NCI-H226 (cell line): ENCODE measurements around the gene RASL11B.

ENCODE experiments used
- DNase-seq: peaks from one replicate; pipeline ENCODE4 v3.0.0-alpha.2; 2015

Gene RASL11B

GRCh38 chr4:52843958-52844357, 18.2 kb upstream of the RASL11B start:
- DNase-seq, result no peak

- no peak for DNase-seq
Observed at GRCh38 chr4:52844596-52844995, 17.5 kb upstream of the RASL11B start.

DNA sequence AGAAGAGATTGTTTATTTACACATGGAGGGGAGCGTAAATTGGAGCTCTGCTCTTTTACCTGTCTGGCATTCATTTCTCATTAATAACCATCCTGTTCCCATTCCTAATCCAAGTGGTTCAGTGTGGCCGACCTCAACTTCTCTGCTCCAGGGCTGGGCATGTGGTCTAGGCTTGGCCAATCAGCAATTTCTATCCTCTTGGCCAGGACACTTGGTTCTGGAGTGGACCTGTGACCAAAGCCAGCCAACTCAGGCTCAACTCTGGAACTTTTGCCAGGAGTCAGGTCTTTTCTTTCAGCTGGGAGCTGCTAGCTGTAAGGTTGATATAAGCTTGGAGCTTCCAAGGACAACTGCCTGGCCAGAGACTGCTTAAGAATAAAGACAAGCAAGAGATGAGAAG, 15.6 kb upstream of the RASL11B start:
- DNase-seq, result no peak

DNA sequence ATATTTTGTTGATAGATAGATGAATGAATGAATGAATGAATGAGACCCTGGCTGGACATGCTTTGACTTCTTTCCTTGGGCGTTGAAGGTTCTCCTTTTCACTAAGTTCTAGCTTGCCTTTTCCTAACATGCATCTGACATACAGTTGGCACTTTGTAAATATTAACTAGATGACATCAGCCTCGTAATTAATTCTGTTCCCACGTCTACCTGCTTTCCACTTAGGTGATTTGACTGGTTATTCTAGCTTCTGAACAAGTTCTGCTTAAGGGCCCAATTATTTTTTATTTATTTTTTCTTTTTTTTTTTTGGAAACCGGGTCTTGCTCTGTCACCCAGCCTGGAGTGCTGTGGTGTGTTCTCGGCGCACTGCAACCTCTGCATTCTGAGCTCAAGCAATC, 13.9 kb upstream of the RASL11B start:
- DNase-seq, result no peak

GRCh38 chr4:52850406-52851124, 11.6 kb upstream of the RASL11B start:
- DNase-seq, result no peak

GRCh38 chr4:52852041-52852440, 10.1 kb upstream of the RASL11B start:
- no peak for DNase-seq

DNA sequence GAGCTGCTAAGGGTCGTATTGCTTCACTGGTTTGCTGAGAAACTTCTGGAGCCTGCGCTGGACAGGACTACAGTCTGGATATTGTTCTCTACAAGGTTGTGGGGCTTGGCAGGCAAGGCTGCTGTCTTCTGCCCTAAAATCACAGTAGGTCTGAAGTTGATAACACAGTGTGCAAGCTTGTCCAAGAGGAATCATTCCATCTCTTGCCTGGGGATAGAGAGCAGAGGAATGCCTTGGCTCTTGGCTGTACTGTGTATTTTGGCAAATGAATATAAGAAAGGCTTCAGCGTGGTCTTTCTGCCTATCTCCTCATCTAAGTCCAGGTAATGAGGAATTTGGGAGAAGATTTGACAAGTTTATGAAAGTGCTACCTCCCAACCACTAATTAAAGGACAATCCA, 9.4 kb upstream of the RASL11B start:
- no peak for DNase-seq

- no peak for DNase-seq
Observed at GRCh38 chr4:52853351-52853750, 8.8 kb upstream of the RASL11B start.

DNA sequence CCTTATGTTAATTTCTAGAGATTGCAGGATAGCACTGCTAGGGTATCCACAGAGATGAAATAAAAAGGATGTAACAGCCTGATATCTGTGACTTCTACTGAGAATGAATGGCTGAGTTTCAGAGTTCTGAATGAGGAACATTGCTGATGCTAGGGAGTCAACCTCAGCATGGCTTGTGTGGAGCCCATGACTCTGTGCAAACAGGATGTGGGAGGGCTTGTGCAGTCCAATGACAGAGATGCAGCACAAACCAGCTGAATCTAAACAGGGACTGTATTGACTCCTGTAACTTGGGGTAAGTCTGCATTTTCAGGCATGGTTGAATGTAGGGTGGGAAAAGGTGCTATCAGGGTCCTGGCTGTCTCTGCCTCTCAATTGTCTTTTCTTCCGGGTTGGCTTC, 5.3 kb upstream of the RASL11B start:
- DNase-seq, result no peak

DNA sequence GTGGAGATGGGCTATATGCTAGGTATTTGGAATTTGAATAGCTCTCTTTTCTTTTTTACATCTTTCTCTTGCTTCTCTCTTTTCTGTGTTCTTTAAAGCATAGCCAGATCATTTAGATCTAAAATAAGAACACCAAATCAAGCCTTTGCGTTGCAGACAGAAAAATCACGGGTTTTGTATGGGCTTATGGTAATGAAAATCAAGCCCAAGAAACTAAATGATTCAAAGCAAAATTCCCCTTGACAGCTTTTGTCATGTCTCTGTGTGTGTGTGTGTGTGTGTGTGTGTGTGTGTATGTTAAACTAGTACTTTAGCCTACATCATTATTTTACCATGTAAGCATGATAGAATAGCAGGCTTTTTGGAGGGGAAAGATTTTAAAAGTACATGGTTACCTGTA, 1.8 kb upstream of the RASL11B start:
- DNase-seq, result no peak

DNA sequence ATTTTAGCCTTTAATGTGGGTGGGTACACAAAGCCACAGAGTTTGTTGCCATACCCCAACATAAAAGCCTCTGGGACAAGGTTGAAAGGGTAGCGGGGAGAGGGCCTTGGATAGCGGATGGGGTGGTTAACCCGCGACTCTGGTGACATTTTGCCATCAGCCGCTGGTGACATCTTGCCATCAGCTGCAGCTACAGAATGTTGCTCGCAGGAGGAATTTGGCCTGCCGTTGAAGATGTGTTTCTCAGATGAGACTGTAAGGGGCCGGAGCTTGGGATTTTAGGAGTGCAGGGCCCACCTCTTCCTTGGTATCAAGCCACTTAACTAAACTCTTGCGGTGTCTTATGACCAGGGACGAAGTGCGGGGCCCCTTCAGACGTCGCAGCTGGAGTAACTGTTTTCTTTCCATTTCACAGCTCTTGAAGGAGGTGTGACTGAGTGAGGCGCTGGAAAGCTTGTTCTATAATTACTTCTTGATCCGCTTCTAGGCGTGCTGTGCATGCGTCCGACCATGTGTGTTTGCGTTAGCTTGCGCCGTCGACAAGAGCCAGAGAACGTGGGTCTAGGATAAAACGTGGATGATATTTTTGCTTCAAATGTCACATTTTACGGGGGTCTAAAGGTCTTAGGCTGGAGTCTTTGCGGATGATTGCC, 820 bp upstream of the RASL11B start:
- no peak for DNase-seq

GRCh38 chr4:52862639-52863161, 583 bp downstream of the RASL11B start:
- DNase-seq, result no peak

- DNase-seq, result no peak
Observed at GRCh38 chr4:52863324-52863723, 1.2 kb downstream of the RASL11B start.

GRCh38 chr4:52864793-52865192, 2.7 kb downstream of the RASL11B start:
- no peak for DNase-seq

GRCh38 chr4:52865300-52865699, 3.2 kb downstream of the RASL11B start:
- DNase-seq, result no peak

DNA sequence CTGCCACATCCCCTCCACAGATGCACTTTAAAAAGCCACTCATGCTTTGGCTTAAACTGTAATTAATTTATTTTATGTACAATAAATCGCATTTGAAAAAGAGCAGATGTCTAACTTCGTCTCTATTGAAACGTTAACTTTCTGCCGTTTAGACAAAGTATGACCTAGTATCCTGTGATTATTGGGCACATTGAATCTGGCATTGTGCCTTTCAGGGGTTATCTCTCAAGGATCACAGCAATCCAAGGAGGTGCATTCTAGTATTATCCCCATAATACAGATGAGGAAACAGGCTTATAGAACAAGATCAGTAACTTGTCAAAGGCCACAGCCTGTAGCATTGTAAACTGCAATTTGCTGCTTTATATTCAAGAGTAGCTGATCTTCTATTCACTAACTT, 4.6 kb downstream of the RASL11B start:
- no peak for DNase-seq

GRCh38 chr4:52867163-52867562, 5.0 kb downstream of the RASL11B start:
- no peak for DNase-seq

DNA sequence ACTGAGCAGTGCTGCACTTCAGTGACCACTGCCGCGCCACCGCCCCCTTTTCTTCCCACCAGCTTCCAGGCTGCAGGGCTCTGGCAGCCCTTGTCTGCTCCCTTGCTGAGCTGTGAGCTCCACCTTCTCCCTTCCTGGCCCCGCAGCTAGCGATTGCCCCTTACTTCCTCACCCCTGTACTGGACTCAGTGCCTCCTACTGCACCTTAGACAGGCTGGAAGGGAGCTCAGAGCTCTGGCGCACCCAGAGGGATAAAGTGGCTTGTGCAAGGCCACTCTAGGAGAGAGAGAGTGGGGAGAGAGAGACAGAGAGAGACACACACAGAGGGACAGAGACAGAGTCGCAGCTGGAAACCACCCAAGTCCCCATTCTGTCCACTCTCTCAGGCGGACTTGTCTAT, 6.0 kb downstream of the RASL11B start:
- no peak for DNase-seq

- DNase-seq, result no peak
Observed at GRCh38 chr4:52869196-52869595, 7.1 kb downstream of the RASL11B start.

DNA sequence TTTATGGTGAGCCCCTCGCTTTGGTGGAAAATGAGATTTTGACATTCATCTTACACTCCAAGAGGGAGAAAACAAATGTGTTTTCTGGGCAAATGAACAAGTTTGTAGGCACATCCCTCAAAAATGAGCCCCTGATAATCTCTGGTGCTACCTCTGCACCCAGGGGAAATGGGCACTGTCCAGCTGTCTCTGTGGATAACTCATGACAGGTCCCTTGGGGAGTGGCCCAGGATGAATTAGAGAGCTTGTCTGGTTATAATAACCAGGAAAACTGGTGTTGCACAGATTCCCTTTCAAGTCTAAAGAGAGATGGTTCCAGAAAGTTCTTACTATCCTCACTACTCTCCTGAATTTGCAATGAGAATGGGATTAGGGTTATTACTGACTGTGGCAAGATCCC, 7.5 kb downstream of the RASL11B start:
- DNase-seq, result no peak

- no peak for DNase-seq
Observed at GRCh38 chr4:52870225-52870624, 8.1 kb downstream of the RASL11B start.

DNA sequence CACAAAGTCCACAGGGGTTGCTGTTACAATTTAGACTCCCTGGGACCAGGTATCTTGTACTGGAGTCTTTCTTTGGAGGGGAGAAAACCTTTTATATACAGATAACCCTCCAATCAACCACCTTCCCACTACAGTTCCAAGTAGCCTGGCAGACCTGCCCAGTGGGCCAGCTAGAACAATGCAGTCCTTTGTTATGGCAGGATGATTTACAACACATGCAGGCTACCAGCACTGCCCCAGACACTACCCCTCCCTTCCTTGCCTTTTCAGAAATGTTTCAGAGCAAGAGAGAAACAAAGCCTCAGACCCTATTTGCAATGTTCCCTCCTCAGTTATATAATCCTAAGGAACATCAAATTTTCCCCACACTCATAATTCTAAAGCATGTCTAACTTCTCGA, 11.1 kb downstream of the RASL11B start:
- no peak for DNase-seq

- no peak for DNase-seq
Observed at GRCh38 chr4:52873861-52874343, 11.8 kb downstream of the RASL11B start.

DNA sequence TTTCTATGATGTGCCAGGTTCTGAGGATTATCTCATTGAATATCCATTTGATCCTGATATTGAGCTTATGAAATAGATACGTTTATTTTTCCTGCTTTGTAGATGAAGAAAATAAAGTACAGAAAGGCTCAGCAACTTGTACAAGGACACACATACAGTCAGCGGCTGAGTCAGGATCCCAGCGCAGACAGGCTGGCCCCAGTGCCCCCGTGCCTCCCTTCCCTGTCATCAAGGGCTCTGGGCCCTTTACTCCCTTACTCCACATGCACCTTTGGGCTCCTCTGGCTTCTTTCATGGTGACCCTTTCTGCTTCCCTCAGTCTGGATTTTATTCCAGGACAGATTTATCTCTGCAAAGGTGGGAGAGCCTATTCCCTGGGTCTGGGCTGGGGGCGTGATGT, 12.8 kb downstream of the RASL11B start:
- DNase-seq, result no peak

- no peak for DNase-seq
Observed at GRCh38 chr4:52876069-52876468, 14.0 kb downstream of the RASL11B start.
